LHCN-M2 (cell line): Measurements from ENCODE around the gene FNTB. TPM values are rescaled to one million over a fixed set of nuclear protein-coding genes. Genes with fewer than 3 reads are reported as not detected.

Experiments
- DNase-seq: peaks from one replicate; pipeline ENCODE4 v3.0.0-alpha.2; 2012; ENCODE audit warnings: low read depth
- total RNA-seq: library from RNA; depleted of rRNA; stranded (reverse); fragments of >200 nt; gene quantifications from 2 replicates; pipeline ENCODE4 v1.2.3, GENCODE V29; 2014

The FNTB gene
- total RNA-seq, 1 experiment from 2014 or later: 17.4 TPM

- DNase-seq: no peak
Observed at GRCh38 chr14:64974563-64974962, 12.1 kb upstream of the FNTB start.

DNA sequence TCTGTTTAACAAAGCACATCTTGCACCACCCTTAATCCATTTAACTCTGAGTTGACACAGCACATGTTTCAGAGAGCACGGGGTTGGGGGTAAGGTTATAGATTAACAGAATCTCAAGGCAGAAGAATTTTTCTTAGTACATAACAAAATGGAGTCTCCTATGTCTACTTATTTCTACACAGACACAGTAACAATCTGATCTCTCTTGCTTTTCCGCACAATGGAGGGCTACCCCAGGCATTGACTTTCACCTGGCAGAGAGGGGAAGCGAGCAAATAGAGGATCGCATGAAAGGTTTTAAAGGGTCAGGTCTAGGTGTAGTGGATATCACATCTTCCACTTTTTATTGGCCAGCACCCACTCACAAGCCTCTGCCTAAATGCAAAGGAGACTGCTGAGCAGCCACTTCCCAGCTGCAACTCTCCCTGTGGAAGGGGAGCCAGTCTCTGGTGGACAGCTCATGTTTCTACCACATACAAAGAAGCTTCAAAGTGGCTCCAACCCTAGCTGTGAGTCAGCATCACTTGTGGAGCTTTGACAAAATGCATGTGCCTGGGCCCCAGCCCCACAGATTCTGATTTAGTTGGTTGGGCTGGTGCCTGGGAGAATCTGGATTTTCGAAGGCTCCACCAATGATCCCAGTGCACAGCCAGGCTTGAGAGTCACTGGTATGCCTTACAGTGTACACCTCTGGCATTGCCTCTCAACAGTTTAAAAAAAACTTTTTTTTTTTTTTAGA is 7.2 kb upstream of the FNTB start:
- peak; percentile 78 for DNase-seq

DNA sequence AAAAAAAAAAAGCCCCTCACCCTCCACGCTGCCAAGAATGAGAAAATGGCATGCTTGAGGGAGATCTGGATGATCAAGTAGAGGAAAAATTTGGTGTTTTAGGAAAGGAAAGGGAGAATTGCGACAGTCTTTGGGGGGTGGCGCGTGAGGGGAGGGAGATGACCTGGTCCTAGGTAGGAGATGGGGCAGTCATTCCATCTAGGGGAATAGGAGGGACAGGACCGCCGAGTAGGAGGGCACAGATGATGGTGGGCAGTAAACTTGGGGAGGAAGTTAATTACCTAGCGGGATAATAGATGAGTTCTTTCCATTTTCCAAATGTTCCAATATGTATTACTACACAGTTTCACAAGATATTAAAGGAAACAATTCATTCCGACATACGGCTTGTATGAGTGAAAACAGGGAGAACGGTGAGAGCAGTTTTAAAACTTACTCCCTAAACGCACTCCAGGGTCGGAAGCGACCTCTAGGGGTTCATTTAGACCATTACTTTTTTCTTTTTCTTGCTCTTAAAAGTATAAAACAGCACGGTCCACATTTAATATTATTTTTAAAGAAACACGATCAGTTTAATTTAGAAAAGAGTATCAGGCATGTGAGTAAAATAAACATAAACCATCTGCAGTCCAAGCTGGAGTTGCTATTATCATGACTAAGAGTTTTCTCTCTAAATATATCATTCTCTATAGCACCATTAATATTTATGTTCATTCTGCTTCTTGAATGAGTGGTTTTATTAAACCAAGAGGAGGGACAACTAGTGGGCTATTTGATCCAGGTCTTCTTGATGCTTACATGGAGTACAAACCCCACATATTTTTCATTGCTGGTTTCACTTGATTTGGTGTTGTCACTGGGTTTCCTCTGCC is 3.0 kb upstream of the FNTB start:
- peak; percentile 60 for DNase-seq

DNA sequence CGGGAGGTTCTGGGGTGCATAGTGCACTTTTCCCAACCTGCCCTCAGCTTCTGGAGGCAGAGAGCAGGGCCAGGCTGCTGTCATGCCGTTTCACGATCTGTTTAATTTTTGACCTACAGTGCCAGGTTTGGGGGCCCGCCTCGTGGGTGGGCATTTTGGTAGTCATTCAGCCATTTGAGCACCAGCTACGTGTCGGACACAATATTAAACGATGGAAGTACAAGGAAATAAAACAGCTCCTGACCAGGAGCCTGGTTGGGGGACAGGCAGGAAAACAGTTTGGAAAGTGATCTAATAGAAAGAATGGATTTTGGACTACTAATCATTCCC is 708 bp downstream of the FNTB start:
- DNase-seq: no peak

DNA sequence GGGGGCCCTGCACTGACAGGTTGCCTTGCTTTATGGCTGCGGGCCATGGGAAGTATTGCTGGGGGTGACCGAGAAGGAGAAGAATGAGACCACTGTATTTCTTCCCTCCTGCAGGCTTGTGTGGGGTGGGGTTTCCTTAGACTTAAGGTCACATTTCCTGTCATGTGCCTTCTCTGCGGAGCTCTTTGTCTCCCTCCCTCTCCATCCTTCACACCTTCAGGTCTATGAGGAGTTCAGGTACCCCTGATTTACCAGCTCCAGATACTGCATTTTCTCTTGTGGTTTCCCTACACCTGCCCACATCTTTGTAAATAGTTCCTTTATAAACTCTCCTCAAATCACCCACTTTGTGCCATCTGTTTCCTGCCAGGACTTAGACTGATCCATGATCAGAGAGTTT is 3.6 kb downstream of the FNTB start:
- DNase-seq: no peak

DNA sequence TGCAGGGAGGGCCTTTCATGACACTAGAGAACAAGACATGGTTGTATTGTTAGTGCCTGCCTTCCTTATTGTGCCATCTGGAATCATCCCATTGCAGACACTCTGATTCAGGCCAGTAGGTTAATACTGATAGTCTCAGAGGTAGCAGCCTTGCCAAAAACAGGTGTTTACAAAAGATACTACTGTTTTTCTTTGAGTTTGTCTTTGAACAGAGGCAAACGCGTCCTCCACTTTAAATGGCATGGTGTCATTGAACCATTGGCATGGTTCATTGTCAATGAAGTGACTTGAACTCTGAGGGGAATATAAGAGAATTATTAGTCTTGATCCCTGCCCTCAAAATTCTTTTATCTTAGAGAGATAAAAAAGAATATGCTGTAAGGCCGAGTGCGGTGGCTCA is 4.2 kb downstream of the FNTB start:
- no peak for DNase-seq

GRCh38 chr14:64992328-64992885 is 5.7 kb downstream of the FNTB start:
- DNase-seq: no peak

DNA sequence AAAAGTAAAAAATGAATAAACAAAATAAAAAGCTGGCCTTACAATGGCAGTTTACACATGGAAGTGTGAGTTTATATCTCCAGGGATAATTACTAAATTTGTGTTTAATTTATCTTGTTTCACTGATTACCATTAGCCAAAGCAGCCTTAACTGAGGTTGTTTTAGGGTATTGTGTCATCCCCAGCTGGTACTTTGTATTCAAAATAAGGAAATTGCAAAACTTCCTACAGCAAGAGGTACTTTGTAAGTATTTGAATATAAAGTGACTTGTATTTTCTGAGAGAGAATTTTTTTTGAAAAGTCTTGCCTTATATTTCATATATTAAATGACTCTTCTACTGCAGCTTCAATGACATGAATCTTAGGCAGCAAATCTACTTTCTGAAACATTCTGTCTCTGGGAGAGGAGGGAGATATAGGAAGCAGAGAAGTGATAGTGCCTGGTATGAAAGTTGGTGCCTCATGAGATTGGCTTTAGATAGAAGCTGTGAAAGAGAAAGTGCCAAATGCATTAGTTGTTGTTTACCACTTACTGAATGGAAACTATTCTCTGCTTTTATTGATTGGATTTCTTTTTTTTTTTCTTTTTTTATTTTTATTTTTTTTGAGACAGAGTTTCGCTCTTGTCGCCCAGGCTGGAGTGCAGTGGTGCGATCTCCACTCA is 6.7 kb downstream of the FNTB start:
- no peak for DNase-seq

- DNase-seq: no peak
Observed at GRCh38 chr14:64994540-64994939, 7.8 kb downstream of the FNTB start.

DNA sequence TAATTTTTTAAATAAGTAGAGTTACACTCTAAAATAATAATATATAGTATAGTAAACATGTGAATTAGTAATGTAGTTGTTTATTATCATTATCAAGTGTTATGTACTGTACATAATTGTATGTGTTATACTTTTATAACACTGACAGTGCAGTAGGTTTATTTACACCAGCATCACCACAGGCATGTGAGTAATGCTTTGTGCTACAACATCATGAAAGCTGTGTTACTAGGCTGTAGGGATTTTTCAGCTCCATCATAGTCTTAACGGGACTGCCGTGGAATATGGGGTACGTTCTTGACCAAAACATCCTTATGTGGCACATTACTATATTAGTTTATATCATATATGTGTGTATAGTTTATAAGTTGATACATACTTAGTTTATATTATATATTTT is 8.6 kb downstream of the FNTB start:
- no peak for DNase-seq

DNA sequence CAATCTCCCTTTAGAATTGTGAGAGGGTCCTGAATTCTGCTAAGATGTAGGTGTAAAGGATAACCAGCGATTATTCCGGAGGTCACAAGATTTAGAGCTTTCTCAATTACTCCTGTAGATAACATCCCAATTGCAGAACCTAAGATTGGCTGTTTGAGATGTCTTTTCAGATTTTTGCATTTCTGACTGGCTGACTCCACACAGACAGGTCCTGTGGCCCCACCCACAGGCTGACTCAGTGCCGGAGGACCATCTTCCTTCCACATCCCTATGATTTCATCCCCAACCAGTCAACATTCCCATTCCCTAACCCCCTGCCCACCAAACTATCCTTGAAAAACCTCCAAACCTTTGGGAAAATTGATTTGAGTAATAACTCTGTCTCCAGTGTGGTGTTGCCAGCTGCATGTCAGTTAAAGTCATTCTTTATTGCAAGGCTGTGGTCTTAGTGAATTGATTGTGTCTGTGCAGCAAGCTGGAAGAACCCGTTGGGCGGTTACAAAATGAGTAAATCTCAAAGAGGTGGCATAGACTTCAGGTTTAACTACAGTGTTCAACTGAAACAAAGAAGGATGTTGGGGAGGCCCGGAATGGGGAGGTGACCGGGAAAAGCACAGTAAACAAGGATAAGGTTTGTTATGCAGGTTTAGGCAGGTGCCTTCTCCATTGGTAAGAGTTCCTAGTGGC is 10.6 kb downstream of the FNTB start:
- no peak for DNase-seq

DNA sequence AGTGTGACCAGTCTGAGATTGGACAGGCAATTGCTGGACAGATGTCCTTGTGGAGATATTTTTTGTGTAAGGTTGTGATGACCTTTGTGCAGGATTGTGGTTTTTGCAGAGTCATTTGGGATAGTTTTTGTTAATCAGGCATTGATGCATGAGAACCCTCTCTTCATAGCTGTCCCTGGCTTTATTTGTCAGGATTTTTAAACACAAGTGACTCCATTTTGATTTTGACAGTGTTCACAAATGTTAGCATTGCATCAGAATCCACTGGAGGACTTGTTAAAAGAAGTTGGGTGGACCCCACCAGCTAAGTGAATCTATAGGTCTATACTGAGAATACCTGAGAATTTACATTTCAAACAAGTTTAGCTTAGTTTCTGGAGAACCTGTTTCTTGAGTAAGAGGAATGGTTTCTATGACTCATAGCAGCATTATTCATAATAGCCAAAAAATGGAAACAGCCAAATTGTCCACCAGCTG is 11.8 kb downstream of the FNTB start:
- no peak for DNase-seq

GRCh38 chr14:65000898-65001591 is 14.3 kb downstream of the FNTB start:
- no peak for DNase-seq

GRCh38 chr14:65001723-65002122 is 15.0 kb downstream of the FNTB start:
- DNase-seq: no peak

DNA sequence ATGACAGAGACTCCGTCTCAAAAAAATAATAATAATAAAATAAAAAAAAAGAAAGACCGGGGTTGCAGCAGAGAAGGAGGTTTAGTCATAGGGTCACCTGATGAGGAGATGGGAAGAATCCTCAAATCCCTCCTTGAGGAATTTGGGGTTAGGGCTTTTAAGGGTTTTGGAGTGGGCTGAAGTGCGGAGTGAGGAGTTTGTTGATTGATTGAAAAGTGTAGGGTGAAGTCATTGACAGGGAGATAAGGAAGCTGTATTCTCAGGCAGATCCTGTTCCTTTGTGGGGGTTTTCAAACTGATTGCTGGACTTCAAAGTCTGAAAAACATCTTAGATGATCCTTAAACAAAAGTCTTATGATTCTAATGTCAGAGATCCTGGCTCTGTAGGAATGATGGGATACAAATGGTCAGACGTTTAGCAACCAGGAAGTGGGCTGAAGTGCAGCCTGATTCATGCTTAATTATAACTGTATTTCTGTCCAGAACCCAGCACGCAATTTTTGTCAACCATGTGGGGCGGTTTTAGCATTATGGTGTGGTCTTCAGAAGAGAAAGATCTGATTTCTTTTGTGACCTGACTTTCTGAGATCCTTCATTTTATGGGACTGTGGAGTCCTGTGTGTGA is 16.0 kb downstream of the FNTB start:
- peak; percentile 59 for DNase-seq

- no peak for DNase-seq
Observed at GRCh38 chr14:65003394-65003793, 16.7 kb downstream of the FNTB start.

GRCh38 chr14:65006261-65006721 is 19.6 kb downstream of the FNTB start:
- peak; percentile 75 for DNase-seq

GRCh38 chr14:65007202-65007601 is 20.5 kb downstream of the FNTB start:
- peak; percentile 38 for DNase-seq

- DNase-seq: no peak
Observed at GRCh38 chr14:65010211-65010931, 23.7 kb downstream of the FNTB start.

- DNase-seq: no peak
Observed at GRCh38 chr14:65011538-65011937, 24.8 kb downstream of the FNTB start.
